Skin epidermis (tissue), 12 donors: Measurements from ENCODE around the gene SLC1A7.

Experiments used
- H3K27ac ChIP-seq, 21 experiments: fragments of 200-600 bp; sonication (generic) in 11 of 21; one replicate each; pipeline ENCODE4 v1.5.0; 2020; ENCODE audit warnings: mild to moderate bottlenecking in 3 of 21, inconsistent platforms in 2 of 21, moderate library complexity in 2 of 21
- H3K4me3 ChIP-seq, 7 experiments: fragments of 200-600 bp; sonication (generic) in 2 of 7; one replicate each; pipeline ENCODE4 v1.5.0; 2020; ENCODE audit warnings: inconsistent platforms in 2 of 7, mild to moderate bottlenecking in 2 of 7, moderate library complexity in 1 of 7

Gene SLC1A7

DNA sequence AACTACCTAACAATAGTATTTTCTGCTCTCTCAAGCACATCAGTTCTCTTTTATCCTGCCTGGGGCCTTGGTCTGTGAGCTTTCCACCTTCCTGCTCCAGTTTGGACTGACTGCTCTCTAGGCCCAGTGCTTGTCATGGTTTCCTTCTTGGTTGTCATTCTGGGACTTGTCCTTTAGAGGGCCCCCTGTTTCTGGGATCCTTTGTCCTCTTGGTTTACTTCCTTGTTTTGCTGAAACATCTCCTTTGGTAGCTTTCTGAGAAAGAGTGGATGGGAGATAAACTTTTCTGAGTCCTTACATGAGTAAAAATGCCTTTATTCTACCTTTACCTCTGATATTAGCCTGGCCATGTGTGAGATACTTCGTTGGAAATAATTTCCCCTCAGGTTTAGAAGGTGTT lies 4.7 kb downstream of the SLC1A7 start:
- H3K27ac ChIP-seq, result peak overlapping the region in 1 of 21 experiments; percentile 17
- no peak overlapping the region for H3K4me3 ChIP-seq

DNA sequence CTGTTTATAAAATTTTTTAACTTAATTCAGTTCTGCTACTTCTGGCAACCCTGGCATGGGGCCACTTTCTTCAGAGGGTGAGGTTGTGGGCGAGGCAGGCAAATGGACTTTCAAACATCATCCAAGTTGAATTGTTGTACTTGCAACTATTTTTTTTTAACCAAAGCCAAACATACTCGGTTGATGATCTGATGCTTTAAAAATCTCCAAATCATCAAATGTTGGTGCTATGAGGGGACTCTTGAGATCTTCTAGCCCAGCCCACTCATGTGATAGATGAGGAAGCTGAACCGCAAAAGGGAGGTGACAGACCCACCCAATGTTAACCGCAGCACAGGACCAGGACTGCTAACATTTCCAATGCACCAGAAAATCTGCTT lies 6.7 kb downstream of the SLC1A7 start:
- peak overlapping the region in 7 of 21 experiments; percentile 2 to 81 (median 66) for H3K27ac ChIP-seq
- H3K4me3 ChIP-seq, result no peak overlapping the region

DNA sequence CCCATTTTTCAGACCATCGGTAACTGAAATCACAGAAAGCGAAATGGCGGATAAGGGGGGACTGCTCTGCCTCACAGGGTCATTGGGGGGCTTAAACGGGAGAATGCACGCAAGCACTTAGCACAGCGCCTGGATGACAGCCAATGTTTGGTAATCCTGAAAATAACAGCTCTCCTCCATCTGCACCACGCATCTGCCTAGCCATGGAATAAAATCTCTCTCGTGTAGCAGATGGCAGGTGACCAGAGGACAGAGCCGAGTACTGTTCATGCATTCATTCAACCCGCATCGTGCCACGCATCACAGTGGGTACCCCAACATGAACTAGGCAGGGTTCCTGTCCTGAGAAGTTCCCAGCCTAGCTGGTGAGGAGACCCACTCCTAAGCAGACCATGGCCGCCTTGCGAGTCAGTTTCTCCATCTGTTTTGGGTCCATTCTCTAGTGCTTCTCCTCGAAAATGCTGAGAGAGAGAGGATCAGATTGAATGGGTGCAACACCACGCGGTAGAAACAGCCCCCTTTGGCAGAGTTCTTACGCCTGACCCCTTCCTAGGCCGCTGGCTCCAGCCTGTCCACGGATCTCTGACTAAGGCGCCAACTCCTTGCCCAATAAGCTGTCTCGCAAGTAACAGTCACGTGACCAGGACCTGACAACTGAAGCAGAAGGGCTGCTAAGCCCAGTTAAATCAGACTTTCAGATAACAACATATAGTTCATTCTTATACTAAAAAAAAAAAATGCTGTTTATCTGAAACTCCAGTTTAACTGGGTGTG lies 7.3 kb downstream of the SLC1A7 start:
- H3K27ac ChIP-seq, result peak overlapping the region in 10 of 21 experiments; percentile 2 to 81 (median 46)
- H3K4me3 ChIP-seq, result no peak overlapping the region

DNA sequence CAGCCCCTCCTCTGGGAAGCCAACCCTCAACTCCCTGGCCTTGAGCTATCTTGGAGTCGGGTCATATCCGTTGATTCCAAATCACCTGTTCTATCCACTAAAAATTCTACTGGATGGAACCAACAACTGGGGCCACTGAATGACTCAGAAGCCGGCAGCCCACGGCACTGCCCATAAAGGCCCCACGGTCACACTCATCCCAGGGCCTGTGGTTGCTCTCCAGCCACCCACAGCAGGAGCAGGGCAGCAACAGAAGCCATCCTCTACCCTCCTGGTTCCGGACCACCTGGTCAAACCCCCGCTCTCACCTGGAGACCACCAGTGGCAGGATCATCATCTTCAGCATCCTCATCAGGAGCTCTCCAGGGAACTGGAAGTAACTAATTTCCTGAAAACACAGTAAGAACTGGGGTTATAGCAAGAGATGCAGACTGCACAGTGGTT lies 8.4 kb downstream of the SLC1A7 start:
- Histone ChIP-seq H3K27ac (no peak overlapping the region), H3K4me3 (no peak overlapping the region)

DNA sequence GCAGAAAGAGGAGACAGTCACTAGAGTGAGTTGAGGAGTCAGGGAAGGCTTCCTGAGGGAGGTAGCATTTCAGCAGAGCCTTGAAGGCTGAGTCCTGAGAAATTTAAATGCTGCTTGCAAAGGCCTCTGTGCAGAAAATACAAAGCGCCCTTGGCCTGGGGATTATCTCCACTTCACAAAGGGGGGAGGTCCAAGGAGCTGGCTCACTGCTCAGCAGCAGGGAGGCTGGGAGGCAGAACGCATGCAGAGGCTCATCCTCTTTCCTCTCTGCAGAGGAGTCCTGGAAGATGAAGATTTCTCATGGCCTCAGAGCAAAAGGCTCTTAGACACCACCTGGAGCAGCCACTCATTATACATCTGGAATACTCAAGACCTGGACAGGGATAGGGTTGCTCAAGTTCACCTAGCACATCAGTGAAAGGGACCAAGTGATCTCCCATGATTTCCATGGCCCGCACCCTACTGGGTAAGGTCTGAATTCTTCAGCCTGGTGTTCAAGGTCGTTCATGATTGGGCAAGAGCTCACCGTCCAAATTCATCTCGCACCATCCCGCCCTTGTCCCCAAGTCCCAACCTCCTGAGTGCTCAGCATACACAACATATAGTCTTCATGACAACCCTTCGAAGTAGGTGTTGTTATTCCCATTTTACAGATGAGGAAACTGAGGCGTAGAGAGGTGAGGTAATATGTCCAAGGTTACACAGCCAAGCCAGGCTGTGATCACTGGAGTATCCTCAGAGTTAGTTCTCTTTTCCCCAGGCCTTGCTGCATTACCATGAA lies 9.0 kb downstream of the SLC1A7 start:
- no peak overlapping the region for H3K4me3 ChIP-seq
- H3K27ac ChIP-seq, result no peak overlapping the region

DNA sequence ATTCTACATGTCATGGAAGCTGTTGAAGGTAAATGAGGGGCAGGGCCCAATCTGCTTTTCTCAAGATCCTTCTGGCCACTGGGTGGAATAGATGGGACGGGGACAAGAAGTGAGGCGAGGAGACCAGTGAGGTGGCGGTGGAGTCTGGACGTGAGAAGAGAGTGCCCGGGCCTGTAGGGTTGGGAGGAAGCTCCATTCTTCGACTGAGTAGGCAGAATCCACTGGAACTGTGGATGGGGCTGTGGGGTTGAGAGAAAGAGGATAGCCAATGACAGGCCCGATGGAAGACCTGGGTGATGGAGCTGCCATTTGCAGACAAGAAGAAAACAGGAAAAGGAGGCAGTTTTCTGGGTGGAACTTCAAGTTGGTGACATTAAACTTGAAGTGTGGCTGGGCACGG lies 10.3 kb downstream of the SLC1A7 start:
- no peak overlapping the region for H3K27ac ChIP-seq
- no peak overlapping the region for H3K4me3 ChIP-seq

DNA sequence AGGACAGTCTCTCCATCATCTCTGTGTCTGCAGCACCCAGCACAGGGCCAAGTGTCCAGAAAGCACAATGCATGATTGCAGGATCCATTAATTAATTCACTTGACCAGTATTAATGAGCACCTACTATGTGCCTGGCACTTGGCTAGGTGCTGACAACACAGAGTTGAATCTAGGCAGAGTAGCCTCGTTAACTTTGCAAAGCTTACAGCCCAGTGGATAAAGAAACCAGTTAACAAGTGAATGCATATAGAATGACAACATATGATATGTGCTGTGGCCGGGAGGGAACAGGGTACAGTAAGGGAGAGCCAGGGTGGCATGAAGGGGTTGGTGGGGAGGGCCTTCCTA lies 10.9 kb downstream of the SLC1A7 start:
- no peak overlapping the region for H3K4me3 ChIP-seq
- peak overlapping the region in 1 of 21 experiments; percentile 9 for H3K27ac ChIP-seq

DNA sequence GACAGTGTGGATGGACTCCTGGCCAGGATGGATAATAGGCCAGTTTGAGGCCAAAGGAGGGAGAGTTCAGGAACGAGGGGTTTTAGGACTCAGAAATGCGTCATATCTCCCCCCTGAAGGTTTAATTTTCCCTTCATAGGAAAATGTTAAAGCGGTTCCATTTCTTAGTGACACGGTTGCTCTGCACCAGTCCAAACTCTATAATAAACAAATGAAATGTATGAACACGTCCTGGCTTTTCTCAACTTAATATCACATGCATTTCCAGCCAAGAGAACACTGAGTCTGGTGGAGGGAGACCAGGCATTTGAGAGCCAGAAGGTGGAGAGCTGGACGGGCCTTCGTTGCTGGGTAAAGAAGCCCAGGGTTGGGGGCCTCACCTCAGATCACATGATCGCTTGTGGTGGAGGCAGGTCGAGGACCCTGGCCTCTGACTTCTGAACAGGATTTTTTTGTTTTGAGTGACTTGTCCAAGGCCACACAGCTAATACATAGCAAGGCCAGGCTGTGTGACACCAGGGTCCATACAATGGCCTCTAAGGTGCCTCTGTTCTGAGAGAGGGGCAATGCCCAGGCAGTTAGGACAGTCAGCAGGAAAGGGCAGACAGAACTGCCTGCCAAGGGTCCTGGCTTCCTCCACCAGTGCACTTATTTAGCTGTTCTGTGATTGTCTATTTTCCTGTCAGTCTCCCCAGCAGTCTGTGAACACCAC lies 11.4 kb downstream of the SLC1A7 start:
- H3K4me3 ChIP-seq, result no peak overlapping the region
- peak overlapping the region in 1 of 21 experiments; percentile 9 for H3K27ac ChIP-seq

DNA sequence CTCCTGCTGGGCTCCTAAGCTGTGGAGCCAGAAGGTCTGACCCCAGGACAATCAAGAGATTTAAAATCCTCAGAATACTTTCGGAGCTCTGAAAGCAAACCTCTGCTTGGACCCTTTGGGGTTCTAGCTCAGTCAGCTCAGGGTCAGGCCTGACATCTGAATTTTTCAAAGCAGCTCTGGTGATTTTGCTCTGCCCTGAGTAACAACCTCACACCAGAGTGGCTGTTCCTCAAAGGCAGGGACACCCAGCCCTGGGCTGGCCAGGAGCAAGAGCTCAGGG lies 11.9 kb downstream of the SLC1A7 start:
- Histone ChIP-seq H3K27ac (no peak overlapping the region), H3K4me3 (no peak overlapping the region)

DNA sequence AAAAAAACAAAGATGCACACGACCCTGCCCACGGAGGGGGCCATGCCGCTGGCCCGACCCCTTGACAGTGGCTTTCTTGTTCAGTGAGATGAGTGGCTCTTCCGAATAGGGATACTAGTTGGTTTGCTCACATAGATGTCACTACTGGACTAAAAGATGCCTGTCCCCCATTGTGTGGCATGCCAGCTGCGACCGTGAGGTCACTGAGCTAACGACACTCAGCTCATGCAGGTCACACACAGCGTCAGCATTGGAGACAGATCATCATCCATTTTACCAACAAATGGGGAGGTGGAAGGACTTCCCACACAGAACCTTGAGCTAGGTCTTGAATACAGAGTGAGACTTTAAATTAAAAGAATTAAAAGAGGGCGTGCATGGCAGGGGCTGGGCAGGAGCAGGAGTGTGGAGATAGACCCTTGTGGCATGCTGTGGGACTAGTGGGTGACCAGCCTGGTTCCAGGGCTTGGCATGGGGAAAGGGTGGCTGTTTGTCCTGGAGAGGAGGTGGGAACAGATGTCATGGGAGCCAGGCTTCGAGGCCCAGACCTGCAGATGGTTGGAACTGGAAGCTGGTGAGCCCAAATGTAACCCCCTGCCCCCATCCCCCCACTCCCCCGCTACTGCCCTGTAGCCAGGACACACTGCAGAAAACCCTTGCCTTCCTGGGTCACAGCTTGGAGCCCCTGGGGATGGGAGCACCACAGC lies 12.4 kb downstream of the SLC1A7 start:
- Histone ChIP-seq H3K4me3 (no peak overlapping the region), H3K27ac (no peak overlapping the region)

DNA sequence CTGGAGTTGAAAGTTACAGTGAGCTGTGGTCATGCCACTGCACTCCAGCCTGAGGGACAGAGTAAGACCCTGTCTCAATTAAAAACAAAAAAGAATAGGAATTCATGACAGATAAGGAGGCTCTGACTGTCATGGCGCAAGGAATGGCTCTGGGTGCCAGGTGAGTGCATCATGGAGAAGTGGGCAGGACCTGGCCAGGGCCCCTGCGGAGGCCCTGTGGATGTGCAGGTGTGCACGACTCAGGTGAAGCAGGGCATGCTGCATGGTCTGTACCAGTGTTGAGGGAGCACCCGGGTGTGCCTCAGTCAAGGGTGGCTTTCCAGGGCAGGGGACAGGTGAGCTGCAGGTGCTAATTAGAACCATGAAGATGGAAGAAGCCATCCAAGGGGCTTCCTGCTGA lies 14.0 kb downstream of the SLC1A7 start:
- H3K27ac ChIP-seq, result no peak overlapping the region
- no peak overlapping the region for H3K4me3 ChIP-seq

DNA sequence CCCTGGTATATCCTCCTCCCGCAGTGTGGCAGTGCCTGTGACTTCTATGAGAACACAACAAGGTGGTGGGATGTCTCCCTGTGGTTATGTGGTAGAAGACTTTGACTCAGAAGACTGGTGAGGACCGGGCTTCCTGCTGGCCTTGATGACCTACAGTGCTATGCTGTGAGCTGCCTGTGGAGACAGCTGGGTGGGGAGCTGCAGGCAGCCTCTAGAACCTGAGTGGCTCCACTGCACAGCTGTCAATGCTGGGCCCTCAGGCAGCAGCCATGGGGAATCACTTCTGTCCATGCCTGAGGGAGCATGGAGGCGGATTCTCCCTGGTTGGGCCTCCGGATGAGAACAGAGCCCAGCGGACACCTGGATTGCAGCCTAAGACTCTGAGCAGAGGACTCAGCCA lies 14.9 kb downstream of the SLC1A7 start:
- H3K27ac ChIP-seq, result peak overlapping the region in 2 of 21 experiments; percentile 2 to 24
- H3K4me3 ChIP-seq, result no peak overlapping the region

DNA sequence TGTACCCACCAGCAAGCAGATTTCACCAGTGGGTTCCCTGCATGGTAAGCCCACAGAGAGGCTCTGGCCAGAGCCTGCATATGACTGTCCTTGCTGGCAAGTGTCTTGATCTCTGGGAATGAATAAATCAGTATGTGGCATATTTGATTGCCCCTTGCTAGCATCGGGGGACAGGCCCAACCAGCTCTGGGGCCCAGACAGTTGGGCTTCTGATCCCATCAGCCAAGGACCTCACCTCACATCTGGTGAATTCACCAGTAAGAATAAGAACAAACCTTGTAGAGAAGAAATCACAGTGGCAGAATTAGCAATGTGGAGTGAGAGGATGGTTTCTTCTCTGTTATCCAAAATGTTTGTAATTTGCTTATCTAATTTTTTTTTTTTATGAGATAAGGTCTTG lies 15.9 kb downstream of the SLC1A7 start:
- Histone ChIP-seq H3K4me3 (no peak overlapping the region), H3K27ac (peak overlapping the region in 4 of 21 experiments; percentile 6 to 91 (median 41))

DNA sequence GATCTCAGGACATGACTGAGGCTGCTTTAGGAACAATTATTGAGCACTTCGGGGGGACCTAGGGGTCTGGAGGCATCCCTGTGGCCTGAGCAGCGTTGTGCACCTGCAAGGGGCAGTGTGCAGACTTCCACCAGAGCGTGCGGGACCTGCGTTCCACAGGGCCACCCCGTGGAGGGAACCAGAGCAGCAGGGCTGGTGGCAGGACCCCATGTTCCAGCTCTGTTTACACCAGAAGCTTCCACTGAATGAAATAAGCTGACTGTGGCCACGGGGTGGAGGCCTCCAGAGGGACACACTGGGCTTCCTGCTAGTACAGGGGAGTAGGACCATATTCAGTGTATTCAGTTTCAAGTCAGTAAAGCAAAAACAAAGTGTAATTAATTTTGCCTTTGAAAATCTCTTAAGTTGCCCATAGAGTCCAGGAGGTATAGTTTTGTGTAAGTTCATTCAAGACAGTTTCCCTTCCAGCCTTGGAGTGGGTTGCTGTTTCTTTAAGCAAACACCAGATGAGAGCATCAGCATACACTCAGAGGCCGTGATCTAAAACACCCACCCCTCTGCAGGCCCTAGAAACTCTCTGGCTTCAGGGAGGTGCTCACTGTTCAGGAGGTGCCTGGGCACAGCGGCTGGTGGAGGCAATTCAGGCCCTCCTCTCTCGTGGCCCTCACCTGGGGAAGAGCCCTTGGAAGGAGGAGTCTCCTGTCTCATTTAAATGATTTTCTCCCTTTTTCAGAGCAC lies 16.6 kb downstream of the SLC1A7 start:
- Histone ChIP-seq H3K27ac (peak overlapping the region in 9 of 21 experiments; percentile 21 to 91 (median 51)), H3K4me3 (no peak overlapping the region)

DNA sequence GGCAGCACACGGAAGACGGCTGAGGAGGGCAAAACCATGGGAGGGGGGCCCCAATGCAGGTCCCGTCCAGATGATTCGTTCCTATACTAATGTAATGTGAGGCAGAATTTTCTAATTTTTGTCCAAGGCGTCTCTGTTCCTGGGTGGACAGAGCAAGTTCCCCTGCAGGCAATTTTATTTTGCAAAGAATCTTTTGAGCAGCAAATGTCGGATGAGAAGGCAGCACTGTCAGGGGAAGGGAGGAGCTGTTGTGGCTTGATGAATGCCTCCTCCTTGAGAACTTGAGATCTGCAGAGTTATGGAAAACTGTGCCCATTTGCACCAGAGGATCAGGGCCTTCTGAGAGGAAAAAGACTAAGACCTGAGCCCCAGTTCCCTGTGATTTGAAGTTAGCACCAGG lies 17.3 kb downstream of the SLC1A7 start:
- no peak overlapping the region for H3K4me3 ChIP-seq
- peak overlapping the region in 10 of 21 experiments; percentile 31 to 91 (median 70) for H3K27ac ChIP-seq

DNA sequence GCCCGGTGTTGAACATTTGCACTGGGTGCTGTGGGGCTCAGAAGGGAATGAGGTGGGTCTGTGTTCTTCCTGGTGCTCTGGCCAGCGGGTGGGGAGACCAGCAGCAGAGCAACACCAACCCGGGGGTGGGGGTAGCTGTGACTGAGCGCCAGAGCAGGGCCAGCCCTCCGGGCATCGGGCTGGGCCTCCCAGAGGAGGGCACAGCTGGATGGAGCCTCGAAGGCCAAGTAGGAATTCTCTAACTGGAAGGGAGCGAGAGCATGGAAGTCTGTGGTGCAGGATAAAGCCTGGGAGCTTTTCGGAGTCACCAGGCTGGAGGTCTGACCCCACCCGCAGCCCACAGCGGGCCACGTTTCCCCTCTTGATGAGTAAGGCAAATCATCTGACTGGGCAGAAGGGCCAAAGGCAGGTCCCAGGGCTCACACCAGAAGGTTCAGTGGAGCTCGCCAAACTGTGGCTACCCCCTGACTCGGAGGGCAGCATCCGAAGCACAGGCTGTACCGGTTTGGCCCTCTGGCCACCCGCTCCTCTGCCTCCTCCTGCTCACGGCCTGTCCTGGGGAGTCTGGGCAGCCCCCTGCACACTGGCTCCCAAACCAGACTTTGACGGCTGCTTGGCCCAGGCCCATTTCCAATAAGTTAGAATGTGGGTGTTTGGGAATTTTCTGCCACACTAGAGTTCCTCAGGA lies 18.8 kb downstream of the SLC1A7 start:
- H3K27ac ChIP-seq, result peak overlapping the region in 20 of 21 experiments; percentile 28 to 91 (median 72)
- H3K4me3 ChIP-seq, result no peak overlapping the region

DNA sequence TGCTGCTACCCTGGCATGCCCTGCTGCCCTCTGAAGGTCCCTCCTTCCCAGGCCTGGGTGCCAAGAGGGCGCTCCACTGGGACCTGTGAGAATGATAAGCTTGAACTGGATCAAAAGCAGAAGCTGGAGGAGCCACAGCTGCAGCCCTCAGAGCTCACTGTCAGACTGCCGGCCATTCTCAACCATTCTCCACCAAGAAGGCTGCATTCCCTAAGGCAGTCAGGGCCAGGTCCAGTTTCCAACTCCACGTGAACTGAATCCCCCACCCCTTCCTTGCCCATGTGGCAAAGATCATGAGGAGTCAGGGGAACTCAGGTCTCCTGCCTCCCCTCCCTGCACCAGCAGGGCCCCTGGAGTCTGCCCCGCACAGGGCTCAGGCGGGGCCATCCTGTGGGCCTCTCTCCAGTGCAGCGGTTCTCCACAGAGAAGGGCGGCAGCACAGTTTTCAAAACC lies 19.5 kb downstream of the SLC1A7 start:
- peak overlapping the region in 20 of 21 experiments; percentile 28 to 91 (median 70) for H3K27ac ChIP-seq

DNA sequence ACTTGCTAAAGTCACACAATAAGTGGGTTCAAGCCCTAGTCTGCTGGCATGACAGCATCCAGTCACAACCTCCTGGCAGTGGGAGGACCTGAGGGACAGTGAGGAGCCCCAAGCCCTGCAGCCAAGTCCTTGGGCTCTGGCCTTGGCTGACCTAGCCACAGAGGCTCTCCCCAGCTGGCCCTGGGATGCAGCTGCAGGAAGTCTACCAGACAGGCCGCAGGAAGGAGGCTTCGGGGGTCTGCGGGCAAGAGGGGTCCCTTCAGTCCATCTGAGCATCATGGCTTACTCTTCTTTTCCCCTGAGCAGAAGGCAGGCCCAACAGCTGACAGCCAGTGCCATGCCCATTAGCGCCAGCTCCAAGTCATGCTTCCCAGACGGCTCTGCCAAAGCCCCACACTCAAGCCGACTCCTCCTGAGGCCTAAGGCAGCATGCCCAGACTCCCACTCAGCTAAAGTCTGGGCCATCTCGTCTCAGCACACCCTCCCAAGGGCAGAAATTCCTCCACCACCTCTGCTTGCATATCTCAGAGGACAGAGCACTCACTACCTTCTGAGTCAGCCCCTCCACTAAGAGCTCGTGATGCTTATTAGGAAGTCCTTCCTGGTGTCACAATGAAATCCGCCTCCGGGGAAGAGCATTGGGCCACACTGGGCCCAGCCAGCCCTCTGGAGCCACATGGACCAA lies 20.1 kb downstream of the SLC1A7 start:
- no peak overlapping the region for H3K4me3 ChIP-seq
- peak overlapping the region in 20 of 21 experiments; percentile 28 to 91 (median 70) for H3K27ac ChIP-seq

More for the DNA sequence above, 19.5 kb downstream of the SLC1A7 start:
- no peak overlapping the region for H3K4me3 ChIP-seq
